Duodenal mucosa (tissue), 2 donors: Measurements from ENCODE around the gene FRAT2.

Experiments used
- H3K27ac ChIP-seq: one replicate; pipeline ENCODE4 v1.7.0; 2013; ENCODE audit warnings: low read depth, low read length
- H3K27me3 ChIP-seq, 2 donors: one replicate each; pipeline ENCODE4 v1.7.0; 2013; ENCODE audit warnings: low read length in 2 of 2, control low read depth in 1 of 2; ENCODE audit not compliant: insufficient read depth in 2 of 2, control insufficient read depth in 1 of 2
- H3K36me3 ChIP-seq, 2 donors: one replicate each; pipeline ENCODE4 v1.7.0; 2013; ENCODE audit warnings: low read length in 2 of 2, control low read depth in 1 of 2; ENCODE audit not compliant: insufficient read depth in 2 of 2, control insufficient read depth in 1 of 2
- H3K4me1 ChIP-seq, 2 donors: one replicate each; pipeline ENCODE4 v1.7.0; 2013; ENCODE audit warnings: low read length in 2 of 2, control low read depth in 1 of 2; ENCODE audit not compliant: insufficient read depth in 2 of 2, control insufficient read depth in 1 of 2
- H3K4me3 ChIP-seq, 2 donors: one replicate each; pipeline ENCODE4 v1.7.0; 2013; ENCODE audit warnings: low read length in 2 of 2, low read depth in 1 of 2
- H3K9ac ChIP-seq, 2 donors: one replicate each; pipeline ENCODE4 v1.7.0; 2013; ENCODE audit warnings: low read length in 2 of 2, low read depth in 1 of 2
- H3K9me3 ChIP-seq, 2 donors: one replicate each; pipeline ENCODE4 v1.7.0; 2013; ENCODE audit warnings: low read length in 2 of 2, control low read depth in 1 of 2; ENCODE audit not compliant: control insufficient read depth in 1 of 2

The FRAT2 gene

DNA sequence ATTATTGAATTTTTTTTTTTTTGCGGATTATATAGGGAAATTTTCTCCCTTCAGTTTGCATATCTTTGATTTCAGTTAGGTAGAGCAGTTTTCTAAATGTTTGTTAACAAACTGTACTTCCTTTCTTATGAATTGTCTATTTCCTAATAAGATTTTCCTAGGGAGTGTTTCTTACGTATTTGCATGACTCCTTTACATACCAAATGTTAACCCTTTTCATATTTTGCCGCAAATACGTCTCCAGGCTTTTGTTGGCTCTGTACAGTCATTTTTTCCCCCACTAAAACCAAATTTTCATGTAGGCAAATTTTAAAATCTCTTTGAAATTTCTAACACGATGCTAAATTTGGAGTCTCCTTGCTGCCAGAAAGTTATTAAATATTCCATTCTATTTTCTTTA lies 1.9 kb upstream of the FRAT2 start:
- Histone ChIP-seq H3K9ac (no peak overlapping the region), H3K27me3 (no peaks in the 10 kb centered on the region), H3K4me3 (no peak overlapping the region), H3K4me1 (peaks cover 10 to 16% of the 10 kb centered on the region in 2 donors), H3K36me3 (no peaks in the 10 kb centered on the region), H3K27ac (no peak overlapping the region), H3K9me3 (no peaks in the 10 kb centered on the region)

DNA sequence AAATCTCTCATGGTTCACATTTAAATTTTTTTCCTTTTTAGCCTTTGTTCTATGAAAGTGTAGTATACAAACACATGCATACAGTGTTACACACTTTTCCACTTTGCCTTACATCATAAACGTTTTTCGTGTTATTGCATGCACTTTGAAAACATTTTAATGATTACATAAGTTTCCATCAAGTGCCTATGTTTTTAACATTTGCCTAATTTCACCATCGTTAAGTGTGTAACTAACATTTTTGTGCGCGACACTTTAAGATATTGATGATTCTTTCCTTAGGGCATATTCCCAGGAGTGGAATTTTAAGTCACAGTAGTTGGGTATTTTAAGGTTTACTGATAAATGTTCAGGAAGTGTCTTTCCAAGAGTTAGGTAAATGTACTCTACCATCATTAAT lies 1.5 kb upstream of the FRAT2 start:
- Histone ChIP-seq H3K9me3 (no peaks in the 10 kb centered on the region), H3K9ac (no peak overlapping the region), H3K4me3 (no peak overlapping the region), H3K36me3 (no peaks in the 10 kb centered on the region), H3K27me3 (no peaks in the 10 kb centered on the region), H3K4me1 (peaks cover 14 to 16% of the 10 kb centered on the region in 2 donors), H3K27ac (no peak overlapping the region)

DNA sequence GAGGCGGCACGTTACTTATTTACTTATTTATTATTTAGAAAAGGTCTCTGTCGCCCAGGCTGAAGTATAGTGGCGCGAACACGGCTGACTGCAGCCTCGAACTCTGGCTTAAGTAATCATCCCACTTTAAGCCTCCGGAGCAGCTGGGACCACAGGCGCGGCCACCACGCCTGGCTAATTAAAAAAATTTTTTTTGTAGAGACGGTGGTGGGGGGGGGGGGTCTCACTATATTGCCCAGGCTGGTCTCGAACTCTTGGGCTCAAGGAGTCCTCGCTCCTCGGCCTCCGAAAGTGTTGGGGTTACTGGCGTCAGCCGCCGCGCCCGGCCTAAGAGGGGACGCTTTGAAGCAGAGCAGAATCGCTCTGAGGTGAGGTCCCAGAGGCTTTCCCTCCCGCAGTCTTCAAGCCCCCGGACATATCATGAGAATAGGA lies 675 bp upstream of the FRAT2 start:
- H3K36me3 ChIP-seq: peaks cover 0 to under 1% of the 10 kb centered on the region in 2 donors
- H3K27ac ChIP-seq: peak overlapping the region; percentile 79
- peak overlapping the region in 1 of 2 donors; percentile 96 for H3K9ac ChIP-seq

DNA sequence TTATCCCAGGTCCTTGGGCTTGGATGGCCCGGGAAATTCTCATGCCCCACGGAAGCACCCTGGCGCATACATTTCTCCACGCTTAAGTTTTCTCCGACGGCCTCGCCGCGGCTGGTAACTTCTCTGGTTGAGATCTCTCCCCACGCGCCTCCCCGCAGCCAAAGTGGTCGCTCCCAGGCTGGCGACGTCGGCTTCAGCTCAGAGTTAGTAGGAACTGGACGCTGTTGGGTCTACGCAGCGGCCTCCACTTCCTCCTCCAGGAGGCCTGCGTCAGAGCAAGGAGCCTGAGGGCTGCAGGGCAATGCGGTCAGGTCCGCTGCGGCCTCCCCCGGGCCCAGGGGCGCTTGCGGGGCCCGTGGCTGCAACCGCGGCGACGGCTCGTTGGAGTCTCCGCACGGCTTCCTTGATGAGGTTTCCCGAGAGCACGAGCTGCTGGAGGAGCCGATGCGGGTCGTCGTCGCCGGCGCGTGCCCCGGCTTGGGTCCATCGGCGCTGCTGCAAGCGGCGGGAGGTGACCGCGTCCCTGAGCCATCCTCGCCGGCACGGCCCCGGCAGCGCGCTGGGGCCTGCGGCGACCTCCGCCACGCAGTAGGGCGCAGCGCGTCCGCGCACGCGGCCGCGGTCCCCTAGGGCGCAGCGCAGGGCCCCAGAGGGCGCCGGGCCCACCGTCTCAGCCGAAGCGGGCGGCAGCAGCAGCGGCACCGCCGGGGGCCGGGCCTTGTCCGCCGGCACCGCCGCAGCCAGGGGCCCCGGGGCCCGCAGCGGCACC lies 744 bp downstream of the FRAT2 start:
- Histone ChIP-seq H3K9ac (peak overlapping the region; percentile 89 to 96), H3K4me3 (peak overlapping the region; percentile 81 to 93), H3K4me1 (peaks cover 30 to 33% of the 10 kb centered on the region in 2 donors), H3K36me3 (peaks cover 0 to 4% of the 10 kb centered on the region in 2 donors), H3K27ac (peak overlapping the region; percentile 79), H3K27me3 (no peaks in the 10 kb centered on the region), H3K9me3 (no peaks in the 10 kb centered on the region)

More for the DNA sequence above, 675 bp upstream of the FRAT2 start:
- Histone ChIP-seq H3K9me3 (no peaks in the 10 kb centered on the region), H3K27me3 (no peaks in the 10 kb centered on the region), H3K4me3 (peak overlapping the region; percentile 63 to 81), H3K4me1 (peaks cover 16 to 22% of the 10 kb centered on the region in 2 donors)

DNA sequence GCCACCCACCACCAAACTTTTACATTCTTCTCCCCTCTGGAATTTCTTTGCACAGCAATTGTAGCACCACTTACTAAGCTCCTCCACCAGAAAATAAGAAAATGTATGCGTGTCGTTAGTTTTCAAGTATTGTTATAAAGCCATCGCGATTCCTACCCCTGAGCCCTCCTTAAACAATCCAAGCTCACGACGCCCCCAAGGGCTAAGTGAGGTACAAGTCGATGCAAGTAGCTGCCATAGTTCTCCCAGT lies 1.3 kb downstream of the FRAT2 start:
- H3K4me3 ChIP-seq: peak overlapping the region; percentile 81 to 93
- peaks cover 0 to 4% of the 10 kb centered on the region in 2 donors for H3K36me3 ChIP-seq
- peaks cover 33 to 38% of the 10 kb centered on the region in 2 donors for H3K4me1 ChIP-seq
- H3K9ac ChIP-seq: peak overlapping the region; percentile 89 to 96
- no peaks in the 10 kb centered on the region for H3K9me3 ChIP-seq
- H3K27me3 ChIP-seq: no peaks in the 10 kb centered on the region
- peak overlapping the region; percentile 79 for H3K27ac ChIP-seq

DNA sequence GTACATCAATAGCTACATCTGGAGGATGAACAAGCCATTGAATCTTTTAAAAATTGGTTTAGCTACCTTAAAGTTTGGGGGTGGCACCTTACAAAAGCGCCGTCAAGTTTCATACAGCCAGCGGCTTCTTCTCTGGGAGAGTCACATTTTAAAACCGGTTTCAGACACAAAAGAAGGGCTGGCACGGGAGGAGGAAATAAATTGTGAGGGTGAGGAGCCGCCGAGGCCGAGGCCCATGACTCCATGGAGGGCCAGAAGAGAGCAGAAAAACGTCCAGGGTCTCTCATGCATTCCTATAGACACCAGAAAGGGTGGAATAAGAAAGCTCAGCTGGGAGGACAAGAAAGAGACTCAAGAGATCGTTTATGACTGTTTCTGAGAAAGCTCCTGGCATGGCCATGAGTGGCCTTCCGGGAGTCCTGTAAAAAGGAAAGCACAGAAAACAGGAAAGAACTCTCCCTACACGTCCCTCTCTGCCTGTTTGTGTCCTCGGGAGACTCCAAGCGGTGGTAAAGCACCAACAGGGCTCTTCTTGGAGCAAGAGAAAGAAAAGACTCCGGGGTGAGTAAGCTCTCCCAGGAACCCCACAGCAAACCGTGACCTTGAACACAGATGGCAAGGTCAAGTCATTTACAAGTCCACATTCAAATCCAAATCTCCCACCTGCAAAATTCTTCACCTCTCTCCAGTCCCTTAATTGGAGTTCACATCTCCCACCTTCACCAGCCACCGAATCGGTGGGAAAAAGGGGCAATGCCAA lies 1.8 kb downstream of the FRAT2 start:
- Histone ChIP-seq H3K9ac (peak overlapping the region; percentile 89 to 96), H3K4me3 (peak overlapping the region; percentile 81 to 93), H3K36me3 (peaks cover 0 to 4% of the 10 kb centered on the region in 2 donors), H3K4me1 (peaks cover 38 to 43% of the 10 kb centered on the region in 2 donors), H3K9me3 (no peaks in the 10 kb centered on the region), H3K27me3 (no peaks in the 10 kb centered on the region), H3K27ac (peak overlapping the region; percentile 79)

DNA sequence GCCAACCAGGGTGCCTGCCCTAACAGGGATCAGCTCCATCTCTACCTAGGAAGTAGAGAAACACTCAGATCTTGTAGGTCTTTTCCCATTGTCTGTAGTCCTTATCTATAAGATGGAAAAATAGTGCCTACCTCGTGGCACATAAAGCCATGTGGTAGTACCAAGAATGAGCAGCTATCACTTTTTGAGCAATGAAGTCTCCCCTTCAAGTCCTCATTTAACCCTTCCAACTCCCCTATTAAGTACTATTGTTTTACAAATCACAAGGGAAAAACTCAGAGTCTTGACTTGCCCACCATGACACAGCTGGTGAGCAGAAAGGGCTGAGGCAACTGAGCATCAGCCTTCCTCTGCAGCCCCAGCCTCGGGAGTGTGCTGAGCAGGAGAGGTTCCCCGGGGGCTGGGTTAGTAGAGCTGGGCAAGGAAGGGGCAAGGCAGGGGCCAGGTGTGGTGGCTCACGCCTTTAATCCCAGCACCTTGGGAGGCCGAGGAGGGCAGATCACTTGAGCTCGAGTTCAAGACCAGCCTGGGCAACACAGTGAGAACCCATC lies 3.3 kb downstream of the FRAT2 start:
- H3K36me3 ChIP-seq: peaks cover 0 to 4% of the 10 kb centered on the region in 2 donors
- no peaks in the 10 kb centered on the region for H3K9me3 ChIP-seq
- no peak overlapping the region for H3K27ac ChIP-seq
- peaks cover 32 to 49% of the 10 kb centered on the region in 2 donors for H3K4me1 ChIP-seq
- no peaks in the 10 kb centered on the region for H3K27me3 ChIP-seq
- peak overlapping the region in 1 of 2 donors; percentile 96 for H3K9ac ChIP-seq
- H3K4me3 ChIP-seq: peak overlapping the region; percentile 81 to 93

DNA sequence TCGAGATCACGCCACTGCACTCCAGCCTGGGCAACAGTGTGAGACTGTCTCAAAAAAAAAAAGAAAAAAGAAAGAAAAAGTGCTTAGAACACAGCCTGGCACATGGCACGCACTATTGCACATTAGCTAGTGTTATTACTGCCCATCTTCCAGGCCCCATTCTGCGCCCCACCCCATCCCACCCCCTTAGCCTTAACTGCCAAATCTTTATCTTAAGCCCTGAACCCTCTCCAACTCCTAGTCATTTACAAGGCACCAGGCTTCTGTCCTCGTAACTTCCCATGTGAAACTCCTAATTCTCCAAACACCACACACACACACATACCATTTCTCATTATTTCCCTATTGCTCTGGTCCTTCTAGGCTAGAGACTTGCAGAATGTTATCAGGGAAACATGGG lies 4.8 kb downstream of the FRAT2 start:
- Histone ChIP-seq H3K27me3 (no peaks in the 10 kb centered on the region), H3K36me3 (peaks cover 0 to 4% of the 10 kb centered on the region in 2 donors), H3K9ac (peak overlapping the region in 1 of 2 donors; percentile 45), H3K27ac (no peak overlapping the region), H3K4me1 (peaks cover 28 to 46% of the 10 kb centered on the region in 2 donors), H3K4me3 (peak overlapping the region; percentile 5 to 50), H3K9me3 (no peaks in the 10 kb centered on the region)

DNA sequence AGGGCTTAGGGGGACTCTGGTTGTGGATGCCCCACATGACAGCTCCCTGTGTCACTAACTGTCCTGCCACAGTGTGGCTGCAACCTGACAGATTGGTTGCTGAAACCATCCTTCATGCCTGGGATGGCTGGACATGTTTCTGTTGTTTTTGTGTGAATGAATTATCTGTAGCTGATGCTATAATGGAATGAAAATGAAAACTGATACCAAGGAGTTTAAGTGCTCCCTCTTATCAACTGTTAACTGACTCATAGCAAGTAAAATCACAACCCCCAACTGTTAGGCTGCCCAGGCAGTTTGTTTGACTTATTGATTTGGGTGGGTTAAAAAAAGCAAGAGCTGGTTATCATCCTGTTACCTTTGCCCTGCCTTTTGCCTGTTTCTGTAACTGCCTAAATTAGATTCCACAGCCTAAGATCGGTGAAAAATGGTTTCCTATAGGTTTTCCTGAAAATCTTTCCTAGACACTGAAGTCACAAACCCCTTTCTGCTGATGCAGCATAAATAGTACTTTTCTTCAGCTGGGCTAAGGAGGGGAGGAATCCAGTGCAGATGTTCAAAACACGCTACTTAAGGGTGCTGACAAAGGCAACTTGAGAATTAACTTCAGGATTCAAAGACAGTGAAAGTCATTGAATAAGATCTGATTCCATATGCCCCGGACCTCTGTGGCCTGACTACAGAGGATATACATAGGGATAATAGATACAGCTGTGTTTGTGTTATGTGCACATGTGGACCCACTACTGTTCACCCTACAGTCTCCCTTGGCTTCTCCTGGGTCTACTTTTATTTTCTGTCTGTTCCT lies 5.7 kb downstream of the FRAT2 start:
- Histone ChIP-seq H3K36me3 (peaks cover 0 to 4% of the 10 kb centered on the region in 2 donors), H3K9ac (no peak overlapping the region), H3K27ac (peak overlapping the region; percentile 47), H3K27me3 (no peaks in the 10 kb centered on the region), H3K9me3 (no peaks in the 10 kb centered on the region), H3K4me3 (peak overlapping the region; percentile 34 to 51), H3K4me1 (peaks cover 28 to 46% of the 10 kb centered on the region in 2 donors)
